GM12891 (cell line): ENCODE measurements around the gene ANKS1B.

Source experiments
- PAX5 ChIP-seq: IDR thresholded peaks from 2 replicates; pipeline ENCODE4 v1.6.1; 2011; ENCODE audit warnings: low read length, moderate library complexity, mild to moderate bottlenecking; ENCODE audit not compliant: insufficient read depth, severe bottlenecking
- POLR2A ChIP-seq: IDR thresholded peaks from 2 replicates; pipeline ENCODE4 v1.6.1; 2011; ENCODE audit warnings: low read depth, low read length, control low read depth
- POLR2AphosphoS5 ChIP-seq: IDR thresholded peaks from 2 replicates; pipeline ENCODE4 v1.6.1; 2011; ENCODE audit warnings: low read depth, low read length, control low read depth
- POU2F2 ChIP-seq: IDR thresholded peaks from 2 replicates; pipeline ENCODE4 v1.6.1; 2011; ENCODE audit warnings: low read depth, mild to moderate bottlenecking, control low read depth, low read length, moderate library complexity
- SPI1 ChIP-seq: IDR thresholded peaks from 2 replicates; pipeline ENCODE4 v1.6.1; 2011; ENCODE audit warnings: low read depth, low read length, control low read depth
- TAF1 ChIP-seq: IDR thresholded peaks from 2 replicates; pipeline ENCODE4 v1.6.1; 2011; ENCODE audit warnings: low read depth, low read length, control low read depth

- no peak for TF ChIP-seq POLR2AphosphoS5
- no peak for TF ChIP-seq POLR2A
- no peak for TF ChIP-seq SPI1
- no peak for TF ChIP-seq TAF1
- TF ChIP-seq POU2F2 = no peak
- TF ChIP-seq PAX5 = no peak
Observed at GRCh38 chr12:98725476-98726247, 1259.1 kb downstream of the ANKS1B start.
